ENCODE results near the gene MTOR. TPM values are rescaled to one million over a fixed set of nuclear protein-coding genes. Genes with fewer than 3 reads are reported as not detected.

MTOR gene
- total RNA-seq, 4 donors from 2014 or later, result 37.8 to 46.4 (median 43.9) TPM

GRCh38 chr1:11281518-11282331 lies 19.4 kb upstream of the MTOR start:
- DNase-seq, result peak in 1 of 2 donors; percentile 21
- Histone ChIP-seq H3K4me1 (peaks cover 5 to 8% of the 10 kb centered on the region in 2 donors), H3K9me3 (no peaks in the 10 kb centered on the region), H3K27ac (no peak overlapping the region), H3K27me3 (no peaks in the 10 kb centered on the region), H3K4me3 (replicated peaks in 1 of 3) (no peak overlapping the region), H3K36me3 (peaks cover 0 to 12% of the 10 kb centered on the region in 2 donors)
- TF ChIP-seq CTCF (IDR thresholded peaks at IDR 0.05), result no peak
- no peak for TF ChIP-seq POLR2A (IDR thresholded peaks at IDR 0.05)
- intact Hi-C loops (cut with DNase I), result no loop called here
- WGBS, 2 donors, result 51 to 70% methylated on average over 8 of the region's 8 CpGs

- Histone ChIP-seq H3K27ac (no peak overlapping the region), H3K4me1 (peaks cover 8 to 10% of the 10 kb centered on the region in 2 donors), H3K27me3 (no peaks in the 10 kb centered on the region), H3K4me3 (replicated peaks in 1 of 3) (no peak overlapping the region), H3K9me3 (no peaks in the 10 kb centered on the region), H3K36me3 (peaks cover 0 to 11% of the 10 kb centered on the region in 2 donors)
- intact Hi-C loops (cut with DNase I), result no loop called here
- TF ChIP-seq POLR2A (IDR thresholded peaks at IDR 0.05), result no peak
- TF ChIP-seq CTCF (IDR thresholded peaks at IDR 0.05), result no peak
- WGBS, 2 donors, result 81 to 84% methylated on average over 4 of the region's 4 CpGs
- DNase-seq, result no peak
Observed at GRCh38 chr1:11280719-11281376, 18.5 kb upstream of the MTOR start.

- H3K27ac ChIP-seq, result no peak overlapping the region
- no peaks in the 10 kb centered on the region for H3K9me3 ChIP-seq
- H3K36me3 ChIP-seq, result peaks cover 0 to 7% of the 10 kb centered on the region in 2 donors
- peaks cover 8 to 22% of the 10 kb centered on the region in 2 donors for H3K4me1 ChIP-seq
- WGBS, 2 donors, result 100% methylated on average over 1 of the region's 1 CpG
- intact Hi-C loops (cut with DNase I), result no loop called here
- TF ChIP-seq CTCF (IDR thresholded peaks at IDR 0.05), result no peak
- no peak for TF ChIP-seq POLR2A (IDR thresholded peaks at IDR 0.05)
- H3K4me3 ChIP-seq (replicated peaks in 1 of 3), result no peak overlapping the region
- no peaks in the 10 kb centered on the region for H3K27me3 ChIP-seq
- DNase-seq, result no peak
Observed at GRCh38 chr1:11279630-11280029, 17.3 kb upstream of the MTOR start.

GRCh38 chr1:11279152-11279551 lies 16.8 kb upstream of the MTOR start:
- no peak for DNase-seq
- Histone ChIP-seq H3K9me3 (no peaks in the 10 kb centered on the region), H3K4me1 (peaks cover 10 to 27% of the 10 kb centered on the region in 2 donors), H3K36me3 (peaks cover 0 to 7% of the 10 kb centered on the region in 2 donors), H3K27me3 (no peaks in the 10 kb centered on the region), H3K4me3 (replicated peaks in 1 of 3) (no peak overlapping the region), H3K27ac (no peak overlapping the region)
- no peak for TF ChIP-seq CTCF (IDR thresholded peaks at IDR 0.05)
- no peak for TF ChIP-seq POLR2A (IDR thresholded peaks at IDR 0.05)
- WGBS, 2 donors, result 86 to 92% methylated on average over 5 of the region's 5 CpGs
- intact Hi-C loops (cut with DNase I), result no loop called here

All from thyroid gland (tissue), 4 donors.